ENCODE data around the gene PIGM.

Gene PIGM

DNA sequence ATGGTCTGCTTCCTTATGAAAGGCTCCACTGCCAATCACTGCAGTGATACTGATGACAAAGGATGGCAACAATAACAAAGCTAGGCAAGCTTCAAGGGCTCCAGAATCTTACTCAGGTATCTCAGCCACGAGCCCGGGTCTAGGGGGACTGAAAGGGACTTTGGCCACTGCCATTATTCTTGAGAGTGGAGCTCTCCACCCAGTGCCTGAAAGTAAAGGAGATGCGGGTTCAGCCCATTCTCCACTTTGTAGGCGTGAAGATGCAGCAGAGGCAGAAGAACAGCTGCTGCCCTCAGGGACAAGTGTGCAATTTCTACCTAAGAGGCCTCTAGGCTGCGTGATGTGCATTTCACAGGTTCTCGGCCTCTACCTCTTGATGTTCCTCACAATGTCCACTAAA is 46.3 kb downstream of the PIGM start:
- no peak for DNase-seq

DNA sequence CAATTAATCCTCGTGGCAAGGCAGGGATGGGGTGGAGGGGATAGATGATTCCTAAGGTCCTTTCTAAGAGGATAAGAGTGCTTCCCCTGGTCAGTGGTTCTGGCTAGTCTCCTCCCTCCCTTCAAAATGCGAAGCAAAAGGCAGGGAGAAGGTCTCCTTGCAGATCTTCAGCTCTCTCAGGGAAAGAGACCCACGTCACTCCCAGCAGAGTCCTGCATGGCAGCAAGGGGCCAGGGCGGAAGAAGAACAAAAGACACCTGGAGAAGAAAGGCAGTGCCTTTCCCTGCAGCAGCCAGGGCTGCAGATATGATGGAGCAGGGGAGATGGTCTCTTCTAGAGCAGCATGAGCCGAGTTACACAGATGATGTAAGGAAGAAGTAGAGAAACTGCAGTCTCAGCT is 48.1 kb downstream of the PIGM start:
- DNase-seq, result no peak

DNA sequence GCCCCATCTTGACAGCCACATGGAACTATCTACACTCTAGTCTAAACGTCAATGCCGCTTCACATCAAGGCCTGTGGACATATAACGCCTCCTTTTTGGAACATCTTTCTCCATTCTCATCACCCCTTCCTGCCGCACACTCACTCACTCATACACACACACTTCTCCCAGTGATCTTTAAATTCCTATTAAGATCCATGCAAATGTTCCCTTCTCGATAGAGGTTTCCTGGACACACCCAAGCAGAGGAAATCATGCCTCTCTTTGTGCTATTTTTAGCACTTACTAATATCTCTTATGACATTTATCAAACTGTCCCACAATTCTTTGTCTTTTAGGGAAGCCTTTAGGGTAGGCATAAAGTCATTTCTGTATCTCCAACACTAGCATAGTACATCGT is 49.5 kb downstream of the PIGM start:
- DNase-seq, result no peak

DNA sequence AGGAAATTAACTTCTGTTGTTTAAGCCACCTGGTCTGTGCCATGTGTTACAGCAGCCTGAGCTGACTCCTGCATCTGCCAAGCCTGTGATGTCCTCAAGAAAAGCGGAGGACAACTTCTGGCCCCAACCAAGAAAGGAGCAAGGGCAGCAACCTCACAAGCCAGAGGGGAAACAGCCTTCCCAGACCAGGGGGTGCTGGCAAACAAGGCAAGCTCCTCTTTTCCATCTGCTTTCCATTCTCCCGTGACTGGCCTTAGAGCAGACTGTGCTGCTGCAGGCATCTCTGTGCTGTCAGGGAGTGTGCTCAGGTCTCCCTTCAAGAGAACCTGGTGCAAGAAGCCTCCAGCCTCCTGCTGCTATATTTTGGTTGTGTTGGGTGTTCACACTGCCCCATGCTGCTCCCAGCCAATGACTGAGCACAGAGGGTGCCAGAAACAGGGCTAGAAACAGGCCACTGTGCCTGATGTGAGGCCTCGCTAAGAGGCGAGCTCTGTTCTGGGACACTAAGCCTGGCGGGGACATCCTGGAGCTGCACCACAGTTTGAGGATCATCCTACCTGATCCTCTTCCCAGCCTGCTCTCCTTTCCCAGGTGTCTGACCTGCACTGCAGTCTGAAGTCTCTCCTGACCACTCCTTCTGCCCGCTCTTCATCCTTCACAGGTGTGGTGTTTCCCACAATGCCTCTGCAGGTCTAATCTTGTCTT is 50.3 kb downstream of the PIGM start:
- DNase-seq, result no peak

DNA sequence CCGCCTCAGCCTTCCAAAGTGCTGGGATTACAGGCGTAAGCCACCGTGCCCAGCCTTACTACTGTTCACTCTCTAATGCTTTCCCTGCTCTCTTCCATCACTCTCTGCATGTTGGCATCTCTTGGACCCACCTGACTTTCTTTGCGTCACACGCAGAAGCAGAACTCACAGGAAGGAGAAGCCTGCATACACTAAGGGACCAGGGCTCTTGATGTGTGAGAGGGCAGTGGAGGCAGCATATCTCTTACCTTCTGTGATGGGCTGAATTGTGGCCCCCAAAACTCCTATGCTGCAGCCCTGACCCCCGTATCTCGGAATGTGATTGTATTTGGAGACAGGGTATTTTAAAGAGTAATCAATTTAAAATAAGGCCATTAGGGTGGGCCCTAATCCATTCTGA is 51.0 kb downstream of the PIGM start:
- no peak for DNase-seq

DNA sequence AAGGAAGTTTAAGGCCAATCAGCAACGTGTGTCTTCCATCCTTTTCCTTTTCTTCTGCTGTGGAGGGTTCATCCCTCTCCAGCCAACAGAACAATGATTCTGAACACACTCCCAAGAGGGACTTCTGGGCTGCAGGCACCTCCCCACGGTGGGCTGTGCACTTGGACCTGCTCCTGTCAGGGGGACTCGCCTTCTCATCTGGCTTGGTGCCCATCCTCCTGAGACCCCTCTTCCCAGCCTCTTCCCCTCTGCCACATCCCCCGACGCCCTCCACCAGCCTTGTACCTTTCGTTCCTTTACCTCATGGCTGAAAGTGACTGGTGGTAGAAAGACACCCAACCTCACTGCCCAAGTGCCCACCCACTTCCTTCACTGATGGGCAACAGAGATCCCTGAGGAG is 51.7 kb downstream of the PIGM start:
- no peak for DNase-seq

DNA sequence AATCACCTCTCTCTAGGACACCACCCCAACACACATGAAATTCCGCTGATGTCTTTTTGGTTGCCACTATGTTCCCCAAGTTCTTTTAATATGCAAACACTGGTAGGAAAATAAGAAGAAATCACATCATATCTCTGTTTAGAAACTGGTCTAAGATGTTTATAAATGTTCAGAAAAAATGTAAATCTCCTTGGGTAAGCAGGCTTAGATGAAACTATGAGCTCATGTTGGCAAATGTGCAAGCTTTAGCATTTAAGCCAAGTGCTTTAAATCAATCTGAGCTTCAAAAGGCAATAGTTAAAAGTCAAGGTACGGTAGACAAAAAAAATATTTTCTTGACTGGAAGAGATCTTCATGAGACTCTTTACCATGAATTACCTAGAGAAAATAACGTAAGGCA is 52.5 kb downstream of the PIGM start:
- DNase-seq, result no peak

DNA sequence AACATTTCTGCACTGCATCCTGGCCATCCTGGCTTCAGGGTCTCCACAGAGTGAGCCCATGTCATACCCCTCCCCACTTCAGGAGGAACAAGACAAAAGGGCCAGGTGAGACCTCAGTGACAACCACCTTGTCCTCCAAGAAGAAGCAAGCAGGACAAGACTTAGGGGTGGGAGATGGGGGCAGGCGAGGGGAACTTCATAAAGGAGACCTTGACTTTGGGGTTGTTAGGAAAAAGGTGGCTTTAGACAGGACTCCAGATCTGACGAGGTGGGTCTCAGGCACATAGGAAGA is 53.7 kb downstream of the PIGM start:
- no peak for DNase-seq

DNA sequence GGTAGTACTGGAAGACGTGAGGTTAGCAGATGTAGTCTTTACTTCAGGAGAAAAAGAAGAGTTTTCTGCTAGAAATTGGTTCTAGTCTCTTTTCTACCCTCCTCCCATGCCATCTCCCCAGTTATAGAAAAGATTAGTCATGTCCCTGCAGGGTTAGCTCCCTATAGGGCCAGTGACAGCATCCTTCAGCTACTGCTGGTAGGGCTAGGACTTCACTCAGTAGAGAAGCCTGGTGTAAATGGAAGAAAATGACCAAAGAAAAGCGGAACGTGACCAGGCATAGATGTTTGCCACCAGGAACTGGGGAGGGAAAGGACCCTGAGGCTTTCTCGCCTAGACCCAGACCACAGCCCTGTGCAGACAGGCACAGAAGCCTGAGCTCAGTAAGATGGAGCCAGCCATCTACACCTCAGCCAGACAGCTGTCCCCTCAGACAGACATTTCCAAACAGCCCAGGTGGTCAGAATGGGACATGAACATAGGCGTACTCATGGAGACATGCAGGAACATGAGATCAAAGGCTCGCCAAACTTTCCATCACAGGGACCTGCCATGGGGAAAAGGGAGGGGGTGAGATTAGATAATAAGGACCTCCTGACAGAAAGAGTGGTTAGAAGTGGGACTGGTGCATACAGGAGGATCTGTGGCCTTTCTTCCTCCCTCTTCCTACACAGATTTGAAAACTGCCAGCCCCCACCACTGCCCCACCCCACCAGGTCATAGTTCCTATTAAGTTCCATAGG is 54.3 kb downstream of the PIGM start:
- no peak for DNase-seq

All from SW 1271 (cell line).